HFF-Myc (cell line): Measurements from ENCODE around the gene EXT2.

ENCODE experiments used
- DNase-seq: peaks from one replicate; pipeline ENCODE4 v3.0.0-alpha.2; 2011; ENCODE audit warnings: low read depth; ENCODE audit errors: extremely low read depth
- H3K4me3 ChIP-seq: replicated peaks from 2 replicates; pipeline ENCODE4 v1.5.1; 2011; ENCODE audit warnings: low read depth, mild to moderate bottlenecking, control low read depth, low read length
- TF ChIP-seq, protein P1 (sequence below): IDR thresholded peaks from 2 replicates; pipeline ENCODE4 v1.5.1; 2012; ENCODE audit warnings: mild to moderate bottlenecking, low read depth, low read length, control low read depth; ENCODE audit errors: missing control alignments

The EXT2 gene

DNA sequence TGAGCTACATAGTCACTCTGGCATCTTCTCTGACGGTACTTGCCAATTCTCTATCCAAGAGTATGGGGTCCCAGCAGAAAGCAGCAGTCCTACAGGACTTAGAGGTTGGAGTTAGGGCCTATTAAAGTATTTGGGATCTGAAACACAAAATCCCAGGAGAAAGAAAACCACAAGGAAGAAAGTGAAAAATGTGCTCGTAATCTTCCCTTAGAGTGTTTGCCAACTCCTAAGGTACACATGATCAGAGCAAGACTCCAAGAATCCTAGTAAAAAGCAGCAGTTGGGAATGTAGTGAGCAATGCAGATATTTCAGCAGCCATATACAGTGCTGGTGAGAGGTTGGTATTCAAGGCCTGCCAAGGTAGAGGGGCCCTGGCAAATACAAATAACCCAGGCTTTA, 71.6 kb downstream of the EXT2 start:
- TF ChIP-seq, protein P1, sequence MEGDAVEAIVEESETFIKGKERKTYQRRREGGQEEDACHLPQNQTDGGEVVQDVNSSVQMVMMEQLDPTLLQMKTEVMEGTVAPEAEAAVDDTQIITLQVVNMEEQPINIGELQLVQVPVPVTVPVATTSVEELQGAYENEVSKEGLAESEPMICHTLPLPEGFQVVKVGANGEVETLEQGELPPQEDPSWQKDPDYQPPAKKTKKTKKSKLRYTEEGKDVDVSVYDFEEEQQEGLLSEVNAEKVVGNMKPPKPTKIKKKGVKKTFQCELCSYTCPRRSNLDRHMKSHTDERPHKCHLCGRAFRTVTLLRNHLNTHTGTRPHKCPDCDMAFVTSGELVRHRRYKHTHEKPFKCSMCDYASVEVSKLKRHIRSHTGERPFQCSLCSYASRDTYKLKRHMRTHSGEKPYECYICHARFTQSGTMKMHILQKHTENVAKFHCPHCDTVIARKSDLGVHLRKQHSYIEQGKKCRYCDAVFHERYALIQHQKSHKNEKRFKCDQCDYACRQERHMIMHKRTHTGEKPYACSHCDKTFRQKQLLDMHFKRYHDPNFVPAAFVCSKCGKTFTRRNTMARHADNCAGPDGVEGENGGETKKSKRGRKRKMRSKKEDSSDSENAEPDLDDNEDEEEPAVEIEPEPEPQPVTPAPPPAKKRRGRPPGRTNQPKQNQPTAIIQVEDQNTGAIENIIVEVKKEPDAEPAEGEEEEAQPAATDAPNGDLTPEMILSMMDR = no peak
- DNase-seq = no peak
- no peak overlapping the region for H3K4me3 ChIP-seq

DNA sequence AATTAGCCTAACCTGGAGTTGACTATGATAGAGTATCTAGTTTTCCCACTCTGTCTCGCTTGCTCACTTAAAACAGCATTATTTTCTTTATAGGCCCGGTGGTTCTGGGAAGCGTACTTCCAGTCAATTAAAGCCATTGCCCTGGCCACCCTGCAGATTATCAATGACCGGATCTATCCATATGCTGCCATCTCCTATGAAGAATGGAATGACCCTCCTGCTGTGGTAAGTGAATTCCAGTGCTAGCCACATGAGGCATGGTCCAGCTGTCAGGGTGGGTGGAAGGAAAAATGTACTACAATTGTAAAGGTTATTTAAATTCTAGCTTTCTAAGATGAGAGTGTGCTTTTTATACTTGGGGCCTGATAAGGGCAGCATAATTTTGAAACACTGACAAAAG, 76.0 kb downstream of the EXT2 start:
- H3K4me3 ChIP-seq = no peak overlapping the region
- TF ChIP-seq, protein P1 = no peak
- DNase-seq = no peak

DNA sequence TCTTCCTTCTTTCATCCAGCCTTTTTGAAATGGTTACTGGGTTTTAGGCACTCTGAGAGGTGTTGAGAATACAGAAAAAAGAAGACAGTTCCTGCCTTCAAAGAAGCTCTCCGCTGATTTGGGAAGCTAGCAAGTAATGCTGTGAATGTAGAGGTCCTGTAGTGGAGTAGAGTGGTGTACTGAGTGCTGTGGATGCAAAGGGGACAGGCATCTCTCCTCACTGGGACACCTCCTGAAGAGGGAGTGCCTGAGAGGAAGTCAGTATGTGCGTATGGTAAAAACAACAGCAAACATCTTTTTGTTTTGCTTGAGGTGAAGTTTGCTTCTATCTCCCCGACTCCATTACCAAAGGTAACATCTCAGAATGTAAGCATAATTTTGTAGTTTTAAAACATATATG, 77.5 kb downstream of the EXT2 start:
- no peak overlapping the region for H3K4me3 ChIP-seq
- no peak for DNase-seq
- TF ChIP-seq, protein P1 = no peak

DNA sequence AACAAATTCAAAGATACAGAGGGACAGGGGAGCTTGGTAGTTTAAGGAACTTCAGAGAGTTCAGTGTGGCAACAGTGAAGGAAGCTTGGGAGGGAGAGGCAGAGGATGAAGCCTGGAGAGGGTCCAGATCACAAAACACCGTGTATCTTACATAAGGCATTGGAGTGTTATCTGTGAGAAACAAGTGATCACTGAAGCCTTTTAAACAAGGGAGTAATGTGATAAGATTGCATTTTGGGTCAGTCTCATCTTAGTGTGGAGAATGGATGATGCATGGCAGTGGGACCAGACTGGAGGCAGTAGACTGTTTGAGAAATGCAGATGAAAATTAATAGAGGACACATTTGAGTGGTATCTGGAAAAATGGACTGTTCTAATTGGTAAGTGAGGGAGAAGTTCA, 79.4 kb downstream of the EXT2 start:
- TF ChIP-seq, protein P1 = no peak
- H3K4me3 ChIP-seq = no peak overlapping the region
- no peak for DNase-seq

DNA sequence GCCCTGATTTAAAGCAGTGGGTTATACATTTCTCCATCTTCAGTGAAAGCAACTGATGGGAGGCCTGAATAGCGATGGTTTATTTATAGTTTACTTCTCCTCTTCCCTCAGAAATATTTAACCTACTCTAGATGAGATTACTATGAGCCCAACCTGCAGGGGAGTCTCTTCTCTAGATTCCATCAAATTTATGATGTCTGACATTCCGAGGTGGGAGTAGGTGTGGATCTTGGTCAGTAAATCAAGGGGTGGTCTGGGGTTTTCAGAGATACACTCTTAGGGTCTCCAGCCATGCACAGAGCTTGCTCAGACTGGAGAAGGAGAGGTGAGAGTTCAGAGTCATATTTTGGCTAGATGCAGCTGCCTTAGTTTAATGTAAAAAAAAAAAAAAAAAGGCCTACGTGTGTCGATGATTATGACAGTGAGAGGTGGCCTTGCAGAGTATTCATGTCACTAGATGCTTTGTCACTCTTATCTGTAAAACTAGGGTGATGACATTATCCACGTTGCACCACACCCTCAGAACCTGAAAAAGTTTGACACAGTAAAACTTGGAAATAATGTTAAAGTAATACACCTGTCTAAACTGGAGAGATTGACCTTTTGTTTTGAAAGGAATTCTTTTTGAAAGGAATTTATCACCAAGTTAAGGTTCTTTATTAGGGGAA, 81.2 kb downstream of the EXT2 start:
- TF ChIP-seq, protein P1 = no peak
- no peak for DNase-seq
- no peak overlapping the region for H3K4me3 ChIP-seq

DNA sequence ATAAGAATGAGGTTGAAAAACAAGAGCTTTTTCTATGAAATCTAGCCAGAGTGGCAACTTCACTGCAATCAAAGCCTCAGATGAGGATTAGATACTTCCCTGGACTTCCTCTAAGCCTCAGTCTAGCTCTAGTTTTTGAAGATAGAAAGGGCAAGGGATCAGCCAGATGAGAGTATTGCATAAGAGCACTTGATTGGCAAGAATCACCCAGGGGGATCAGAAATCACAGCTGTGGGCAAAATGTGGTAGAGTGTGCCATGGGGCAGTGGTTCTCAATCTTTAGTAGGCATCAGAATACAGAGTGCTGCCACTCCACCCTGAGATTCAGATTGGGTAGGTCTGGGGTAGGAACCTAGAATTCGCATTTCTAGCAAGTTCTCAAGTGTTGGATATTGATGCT, 82.4 kb downstream of the EXT2 start:
- TF ChIP-seq, protein P1 = no peak
- no peak for DNase-seq

DNA sequence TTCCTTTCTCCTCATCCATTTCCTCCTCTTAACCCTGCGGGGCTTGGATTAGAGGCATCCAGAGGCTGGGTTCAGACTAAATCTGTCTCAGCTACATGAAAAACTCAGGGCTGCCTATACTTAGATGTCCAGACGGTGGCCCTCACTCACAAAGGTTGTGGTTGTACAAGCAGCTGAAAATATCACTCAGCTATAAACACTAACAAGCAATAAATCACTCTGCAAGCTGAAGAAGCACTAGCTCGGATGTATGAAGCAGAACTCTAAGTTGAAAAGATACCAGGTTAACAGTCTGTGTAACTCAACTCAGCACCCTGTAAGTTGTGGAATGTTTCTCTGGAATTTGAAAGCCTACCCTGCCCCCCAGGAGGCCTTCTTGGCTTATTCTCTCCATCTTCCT, 82.9 kb downstream of the EXT2 start:
- no peak for DNase-seq
- TF ChIP-seq, protein P1 = no peak
- H3K4me3 ChIP-seq = no peak overlapping the region

More for the DNA sequence above, 82.4 kb downstream of the EXT2 start:
- no peak overlapping the region for H3K4me3 ChIP-seq
